Measurements from ENCODE around the gene TPD52L1. TPM values are rescaled to one million over a fixed set of nuclear protein-coding genes. Genes with fewer than 3 reads are reported as not detected.

TPD52L1 gene
- polyA plus RNA-seq, 1 donor: 46.1 TPM

- DNase-seq (ENCODE audit: low read depth): no peak
These were observed 21.1 kb downstream of the TPD52L1 start for GRCh38 chr6:125174626-125175025.

- no peak for DNase-seq (ENCODE audit: low read depth)
These were observed 22.0 kb downstream of the TPD52L1 start for GRCh38 chr6:125175466-125176048.

GRCh38 chr6:125182237-125183008 lies 28.9 kb downstream of the TPD52L1 start:
- no peak for DNase-seq (ENCODE audit: low read depth)

- no peak for DNase-seq (ENCODE audit: low read depth)
These were observed 29.8 kb downstream of the TPD52L1 start for GRCh38 chr6:125183391-125183790.

- no peak for DNase-seq (ENCODE audit: low read depth)
These were observed 34.5 kb downstream of the TPD52L1 start for GRCh38 chr6:125188037-125188436.

DNA sequence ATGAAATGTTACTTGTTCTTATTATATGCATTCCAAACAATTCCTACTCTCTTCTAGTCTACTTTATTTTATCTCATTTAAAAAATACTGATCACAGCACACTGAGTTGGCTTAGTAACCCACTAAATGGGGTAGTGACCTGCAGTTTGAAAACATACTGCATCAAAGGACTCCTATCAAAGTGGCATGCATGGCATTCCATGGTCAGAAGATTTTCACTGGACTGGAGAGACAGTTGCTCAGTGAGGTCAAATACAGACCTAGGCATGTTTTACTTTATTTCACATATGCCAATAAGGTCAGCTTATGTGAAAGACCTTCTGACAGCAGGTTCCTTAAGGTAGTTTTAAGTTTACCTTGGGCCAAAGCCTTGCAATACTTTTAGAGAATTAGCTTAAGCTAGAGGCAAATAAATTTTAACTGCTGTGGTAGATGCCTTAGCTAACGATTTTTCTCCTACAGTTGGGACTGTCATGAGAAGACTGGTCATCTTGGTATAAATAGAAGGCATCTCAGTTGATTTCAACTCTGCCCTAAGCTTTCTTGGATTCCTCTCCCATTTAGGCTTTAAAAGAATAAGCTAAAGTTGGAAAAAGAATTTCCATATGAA lies 35.1 kb downstream of the TPD52L1 start:
- no peak for DNase-seq (ENCODE audit: low read depth)

GRCh38 chr6:125189494-125189893 lies 35.9 kb downstream of the TPD52L1 start:
- DNase-seq (ENCODE audit: low read depth): no peak

- no peak for DNase-seq (ENCODE audit: low read depth)
These were observed 37.1 kb downstream of the TPD52L1 start for GRCh38 chr6:125190667-125191066.

GRCh38 chr6:125191916-125192609 lies 38.5 kb downstream of the TPD52L1 start:
- no peak for DNase-seq (ENCODE audit: low read depth)

GRCh38 chr6:125192610-125192930 lies 39.0 kb downstream of the TPD52L1 start:
- DNase-seq (ENCODE audit: low read depth): no peak

DNA sequence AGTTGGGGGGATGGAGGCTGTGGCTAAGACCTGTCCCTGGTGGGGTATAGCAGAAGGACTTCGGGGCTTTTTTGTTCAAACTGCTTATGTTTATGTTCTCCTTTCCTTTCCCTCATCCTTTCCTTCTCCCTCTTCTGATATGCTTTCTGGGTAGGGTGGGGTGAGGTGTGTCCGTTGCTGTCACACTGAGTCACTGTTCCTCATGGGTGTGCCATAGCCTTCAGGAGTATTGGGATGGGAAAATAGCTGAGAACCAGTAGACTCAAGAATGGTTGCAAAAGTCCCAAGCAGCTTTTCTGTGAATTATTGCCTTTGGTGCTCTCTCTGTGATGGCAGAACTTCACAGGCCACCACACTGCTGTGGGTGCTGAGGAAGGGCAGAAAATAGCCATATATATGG lies 39.6 kb downstream of the TPD52L1 start:
- DNase-seq (ENCODE audit: low read depth): no peak

DNA sequence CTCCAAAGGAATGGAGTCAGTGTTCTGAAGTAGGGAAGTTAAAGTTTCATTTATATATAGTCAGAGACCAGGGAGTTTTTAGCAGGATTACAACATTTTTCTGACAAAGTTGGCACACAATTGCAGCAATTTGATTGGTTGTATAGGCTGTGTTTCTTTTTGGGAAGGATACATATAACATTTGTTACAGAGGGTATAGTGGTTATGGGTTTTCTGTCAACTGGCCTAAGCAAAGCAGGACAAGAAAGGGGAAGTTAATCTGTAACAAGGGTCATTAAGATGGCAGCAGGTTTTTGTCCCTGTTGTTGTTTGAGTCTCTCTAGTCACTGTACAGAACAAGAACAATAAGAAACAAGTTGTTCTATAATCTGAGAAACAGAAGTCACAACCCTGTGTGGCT lies 41.4 kb downstream of the TPD52L1 start:
- DNase-seq (ENCODE audit: low read depth): no peak

DNA sequence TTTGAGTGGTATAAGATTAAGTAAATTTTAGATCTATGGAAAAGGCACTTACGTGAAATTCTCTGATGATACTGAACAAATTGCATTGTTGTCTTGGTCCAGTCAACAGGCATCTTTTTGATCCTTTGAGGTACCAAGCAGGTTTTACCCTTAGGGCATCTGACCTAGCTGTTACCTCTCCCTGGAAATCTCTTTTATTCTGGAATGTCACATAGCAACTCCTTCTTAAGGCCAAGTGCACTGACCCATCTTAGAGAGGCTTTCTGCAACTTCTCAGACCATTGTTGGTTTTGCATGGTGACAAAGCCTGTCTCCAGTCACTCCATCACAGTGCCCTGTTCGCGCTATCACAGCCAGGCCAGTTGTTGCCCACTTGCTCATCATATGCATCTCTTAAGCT lies 42.0 kb downstream of the TPD52L1 start:
- DNase-seq (ENCODE audit: low read depth): no peak

DNA sequence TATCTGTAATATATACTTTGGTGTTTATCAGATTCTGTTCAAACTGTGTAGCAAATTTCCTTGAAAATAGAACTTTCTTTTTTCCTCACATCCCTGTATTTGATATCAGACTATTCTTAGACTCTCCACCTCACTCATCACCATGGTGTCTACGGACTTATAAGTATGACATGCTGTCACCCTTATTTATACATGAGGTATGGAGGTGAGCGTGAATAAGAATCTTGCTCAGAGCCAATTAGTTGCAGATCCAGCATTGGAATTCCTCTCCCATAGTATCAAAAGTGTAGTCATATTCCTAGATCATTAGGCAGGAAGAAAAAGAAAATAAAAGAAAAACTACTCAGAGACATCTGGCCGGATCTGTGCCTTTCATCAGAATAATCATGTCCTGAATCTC lies 43.0 kb downstream of the TPD52L1 start:
- no peak for DNase-seq (ENCODE audit: low read depth)

DNA sequence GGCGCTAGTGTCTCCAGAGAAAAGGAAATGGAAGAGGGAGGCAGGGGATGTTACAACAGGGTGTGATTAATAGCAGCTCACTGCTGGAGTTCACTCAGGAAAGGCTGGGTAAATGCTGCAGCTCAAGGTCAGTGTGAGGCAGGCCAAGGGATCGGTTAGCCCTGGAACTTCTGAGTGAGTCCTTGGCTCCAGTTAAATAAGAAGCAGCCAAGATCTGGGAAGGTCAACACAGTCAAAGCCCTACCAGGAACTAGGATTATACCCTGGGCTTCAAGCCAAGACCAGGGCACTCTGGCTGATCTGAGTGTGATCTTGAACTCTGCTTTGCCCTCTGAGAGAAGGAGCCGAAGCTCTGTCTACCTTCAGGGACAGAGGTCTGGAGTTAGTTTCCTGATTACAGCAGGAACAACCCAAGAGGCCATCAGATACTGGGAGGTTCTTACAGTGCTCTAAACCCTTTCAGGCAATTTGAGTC lies 44.3 kb downstream of the TPD52L1 start:
- no peak for DNase-seq (ENCODE audit: low read depth)

GRCh38 chr6:125198398-125198937 lies 44.9 kb downstream of the TPD52L1 start:
- no peak for DNase-seq (ENCODE audit: low read depth)

GRCh38 chr6:125200941-125201340 lies 47.4 kb downstream of the TPD52L1 start:
- no peak for DNase-seq (ENCODE audit: low read depth)

DNA sequence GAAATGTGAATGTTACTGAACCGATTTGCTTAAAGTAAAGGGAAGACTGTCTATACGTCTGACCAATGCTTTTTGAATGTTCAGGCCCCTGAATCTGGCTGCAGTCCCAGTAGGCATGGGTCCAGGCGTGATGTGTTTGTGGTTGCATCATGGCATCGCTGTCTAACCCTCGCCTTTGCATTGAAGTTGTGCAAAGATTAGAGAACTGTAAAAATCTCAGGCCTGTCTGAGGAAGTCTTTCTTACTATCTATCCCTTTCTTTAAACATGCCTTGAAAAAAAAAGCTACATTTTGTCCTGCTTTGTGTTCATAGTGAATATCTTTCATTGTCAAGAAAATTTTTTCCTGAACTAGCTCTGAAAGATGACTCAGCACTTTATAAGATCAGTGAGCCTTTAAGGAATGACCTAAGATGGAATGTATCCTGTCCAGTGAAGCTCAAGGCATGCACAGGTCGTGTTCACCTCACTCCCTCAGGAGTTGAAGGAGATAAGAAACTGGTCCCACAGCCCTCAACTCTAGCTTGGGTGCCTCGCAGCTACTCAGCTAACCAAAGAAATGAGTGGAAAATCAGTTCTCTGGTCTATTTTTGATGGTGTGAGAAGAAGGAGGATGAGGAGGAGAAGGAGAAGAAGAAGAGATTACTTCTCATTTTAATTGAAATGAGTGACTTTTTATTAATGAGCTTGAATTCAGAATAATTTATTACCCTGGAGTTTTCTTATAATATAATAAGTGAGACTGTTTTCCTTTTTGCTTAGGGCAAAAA lies 48.6 kb downstream of the TPD52L1 start:
- DNase-seq (ENCODE audit: low read depth): no peak

GRCh38 chr6:125203395-125203794 lies 49.8 kb downstream of the TPD52L1 start:
- no peak for DNase-seq (ENCODE audit: low read depth)

DNA sequence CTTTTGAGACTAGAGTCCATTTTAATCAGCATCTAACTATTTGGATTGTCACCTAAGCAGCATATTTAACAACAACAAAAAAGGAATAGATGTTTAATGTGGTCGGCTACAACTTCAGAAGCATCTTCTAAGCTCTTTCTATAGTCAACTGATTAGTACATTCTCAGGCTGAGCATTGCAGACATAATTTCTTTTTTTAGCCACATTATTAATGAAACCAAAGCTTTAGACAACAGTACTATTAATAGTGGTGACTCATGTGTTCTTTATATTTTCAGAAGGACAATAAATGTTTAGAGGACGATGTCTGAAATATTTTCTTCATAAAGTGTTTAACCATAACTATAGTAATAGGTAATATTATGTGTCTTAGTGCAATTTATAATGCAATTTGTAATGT lies 52.4 kb downstream of the TPD52L1 start:
- DNase-seq (ENCODE audit: low read depth): no peak

DNA sequence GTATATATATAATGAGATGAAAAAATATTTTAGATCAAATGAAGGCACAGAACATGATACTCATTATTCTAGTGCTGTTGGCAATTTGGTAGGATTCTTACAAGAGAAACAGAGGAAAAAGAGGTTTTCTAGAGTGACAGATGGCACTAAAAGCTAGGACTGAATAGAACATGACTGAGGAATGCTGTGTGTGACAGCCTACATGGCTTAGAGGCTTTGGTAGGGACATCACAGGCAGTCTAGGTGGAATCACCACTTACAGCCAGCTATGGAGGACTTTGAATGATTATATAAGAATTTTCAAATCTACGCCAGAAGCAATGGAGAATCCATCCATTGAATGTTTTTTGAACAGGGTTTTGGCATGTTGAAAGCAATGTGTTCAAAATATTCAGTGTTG lies 52.8 kb downstream of the TPD52L1 start:
- DNase-seq (ENCODE audit: low read depth): no peak

DNA sequence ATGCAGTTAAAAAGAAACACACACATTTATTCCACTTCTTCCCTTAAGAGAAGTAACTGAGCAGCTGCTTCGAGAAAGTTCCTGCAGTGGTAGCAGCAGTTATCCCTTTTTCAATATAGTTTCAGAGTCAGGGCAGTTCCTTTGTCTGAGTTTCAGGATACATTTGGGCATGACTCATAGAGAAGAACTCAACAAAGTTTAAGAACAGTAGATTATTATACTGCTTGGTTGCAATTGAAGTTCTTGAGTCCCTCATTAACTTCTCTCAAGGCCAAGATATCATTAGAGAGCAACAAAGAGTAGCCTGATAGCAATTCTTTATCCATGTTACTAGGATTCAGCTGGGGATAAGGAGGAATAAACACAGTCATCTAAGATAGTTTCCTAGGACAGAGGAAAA lies 54.4 kb downstream of the TPD52L1 start:
- DNase-seq (ENCODE audit: low read depth): no peak

Data from forelimb muscle (tissue), 1 donor.